Measurements from ENCODE around the gene C10orf90. TPM values are rescaled to one million over a fixed set of nuclear protein-coding genes. Genes with fewer than 3 reads are reported as not detected.

The C10orf90 gene
- total RNA-seq, 1 donor from 2014 or later = not detected

- no peaks in the 10 kb centered on the region for H3F3A ChIP-seq (ENCODE audit: low read depth)
- Mint-ChIP-seq H3K27ac (no peak overlapping the region), H3K4me3 (no peak overlapping the region), H3K36me3 (no peaks in the 10 kb centered on the region), H3K4me1 (no peaks in the 10 kb centered on the region), H3K9me3 (no peaks in the 10 kb centered on the region), H3K27me3 (ENCODE audit: insufficient read depth, low read depth) (peaks cover 5% of the 10 kb centered on the region)
- H4K20me1 ChIP-seq (ENCODE audit: low read depth) = no peaks in the 10 kb centered on the region
- no peaks in the 10 kb centered on the region for H3K9me3 ChIP-seq (ENCODE audit: low read depth)
- H3K27ac ChIP-seq = no peak overlapping the region
- H3K4me3 ChIP-seq = no peak overlapping the region
- H3K4me1 ChIP-seq = no peaks in the 10 kb centered on the region
- no peak overlapping the region for H3K4me2 ChIP-seq
- H2AFZ ChIP-seq (replicated peaks) = no peak overlapping the region
- DNase-seq (ENCODE audit: low spot score) = no peak
- H3K9ac ChIP-seq = no peak overlapping the region
- TF ChIP-seq EZH2phosphoT487 (IDR thresholded peaks at IDR 0.05) (no peak), EZH2 (IDR thresholded peaks at IDR 0.05) (no peak), CTCF (IDR thresholded peaks at IDR 0.05) (no peak)
- H3K79me2 ChIP-seq (ENCODE audit: low read depth) = no peaks in the 10 kb centered on the region
- no peaks in the 10 kb centered on the region for H3K36me3 ChIP-seq
- no peaks in the 10 kb centered on the region for H3K27me3 ChIP-seq
Observed at GRCh38 chr10:126438407-126438783, 232.1 kb downstream of the C10orf90 start.

GRCh38 chr10:126437635-126438406 is 232.7 kb downstream of the C10orf90 start:
- no peaks in the 10 kb centered on the region for H3K36me3 ChIP-seq
- TF ChIP-seq EZH2 (IDR thresholded peaks at IDR 0.05) (no peak), EZH2phosphoT487 (IDR thresholded peaks at IDR 0.05) (no peak), CTCF (IDR thresholded peaks at IDR 0.05) (no peak)
- no peaks in the 10 kb centered on the region for H3K4me1 ChIP-seq
- DNase-seq (ENCODE audit: low spot score) = no peak
- H3K9me3 ChIP-seq (ENCODE audit: low read depth) = no peaks in the 10 kb centered on the region
- H3K9ac ChIP-seq = no peak overlapping the region
- Mint-ChIP-seq H3K9me3 (peaks cover 2% of the 10 kb centered on the region), H3K27ac (no peak overlapping the region), H3K27me3 (ENCODE audit: insufficient read depth, low read depth) (peaks cover 5% of the 10 kb centered on the region), H3K4me1 (no peaks in the 10 kb centered on the region), H3K4me3 (no peak overlapping the region), H3K36me3 (no peaks in the 10 kb centered on the region)
- no peaks in the 10 kb centered on the region for H3F3A ChIP-seq (ENCODE audit: low read depth)
- no peak overlapping the region for H3K4me3 ChIP-seq
- H4K20me1 ChIP-seq (ENCODE audit: low read depth) = no peaks in the 10 kb centered on the region
- no peaks in the 10 kb centered on the region for H3K79me2 ChIP-seq (ENCODE audit: low read depth)
- H2AFZ ChIP-seq (replicated peaks) = no peak overlapping the region
- no peaks in the 10 kb centered on the region for H3K27me3 ChIP-seq
- H3K27ac ChIP-seq = no peak overlapping the region
- no peak overlapping the region for H3K4me2 ChIP-seq

- Histone ChIP-seq H4K20me1 (ENCODE audit: low read depth) (no peaks in the 10 kb centered on the region), H3K4me1 (no peaks in the 10 kb centered on the region), H3K4me2 (no peak overlapping the region), H3K36me3 (no peaks in the 10 kb centered on the region), H2AFZ (replicated peaks) (no peak overlapping the region), H3K9me3 (ENCODE audit: low read depth) (no peaks in the 10 kb centered on the region), H3K27ac (no peak overlapping the region), H3F3A (ENCODE audit: low read depth) (no peaks in the 10 kb centered on the region), H3K4me3 (no peak overlapping the region), H3K27me3 (no peaks in the 10 kb centered on the region), H3K9ac (no peak overlapping the region), H3K79me2 (ENCODE audit: low read depth) (no peaks in the 10 kb centered on the region)
- Mint-ChIP-seq H3K4me1 (no peaks in the 10 kb centered on the region), H3K9me3 (peaks cover 2% of the 10 kb centered on the region), H3K4me3 (no peak overlapping the region), H3K27me3 (ENCODE audit: insufficient read depth, low read depth) (peaks cover 5% of the 10 kb centered on the region), H3K36me3 (no peaks in the 10 kb centered on the region), H3K27ac (no peak overlapping the region)
- no peak for DNase-seq (ENCODE audit: low spot score)
- TF ChIP-seq CTCF (IDR thresholded peaks at IDR 0.05) (no peak), EZH2 (IDR thresholded peaks at IDR 0.05) (no peak), EZH2phosphoT487 (IDR thresholded peaks at IDR 0.05) (no peak)
Observed at GRCh38 chr10:126434235-126434634, 236.3 kb downstream of the C10orf90 start.

Data from neural progenitor cell (in vitro differentiated cells).